Activated T-cell treated with anti-CD3 and anti-CD28 coated beads for 24 hours (primary cell): ENCODE measurements around the gene MAZ.
A peak's percentile ranks its signal among the peaks of the same experiment; 100 is the strongest.
"Not testable (repeated sequence)": the region's sequence is repeated elsewhere in the genome, so short reads cannot be mapped to it uniquely, and the experiment has no call there.

Experiments used
- DNase-seq: peaks from one replicate; pipeline ENCODE4 v3.0.0-alpha.2; 2020; ENCODE audit warnings: low read depth

Gene MAZ

GRCh38 chr16:29784901-29785500 is 21.3 kb upstream of the MAZ start:
- peak; percentile 63 for DNase-seq

GRCh38 chr16:29787155-29787554 is 19.2 kb upstream of the MAZ start:
- DNase-seq, result not testable (repeated sequence)

GRCh38 chr16:29789775-29790182 is 16.6 kb upstream of the MAZ start:
- no peak for DNase-seq

- peak; percentile 100 for DNase-seq
Observed at GRCh38 chr16:29790183-29790948, 16.0 kb upstream of the MAZ start, which contains the start of gene KIF22. KIF22 (plus strand) TSS chr16:29790751; CDS start chr16:29790760, 9 bp downstream.

GRCh38 chr16:29790949-29791844 is 15.1 kb upstream of the MAZ start:
- no peak for DNase-seq

- DNase-seq, result no peak
Observed at GRCh38 chr16:29791845-29792807, 14.2 kb upstream of the MAZ start.

- DNase-seq, result not testable (repeated sequence)
Observed at GRCh38 chr16:29793153-29793552, 13.2 kb upstream of the MAZ start.

- no peak for DNase-seq
Observed at GRCh38 chr16:29794231-29794710, 12.1 kb upstream of the MAZ start.

GRCh38 chr16:29802416-29802935 is 3.9 kb upstream of the MAZ start:
- DNase-seq, result no peak

GRCh38 chr16:29804020-29804419 is 2.3 kb upstream of the MAZ start:
- no peak for DNase-seq

GRCh38 chr16:29804455-29805231 is 1.7 kb upstream of the MAZ start:
- DNase-seq, result no peak

GRCh38 chr16:29805232-29806098 is 864 bp upstream of the MAZ start:
- DNase-seq, result peak; percentile 96

- peak; percentile 59 for DNase-seq
Observed at GRCh38 chr16:29806641-29807425, 504 bp downstream of the MAZ start.

GRCh38 chr16:29807426-29808218 is 1.3 kb downstream of the MAZ start:
- peak; percentile 87 for DNase-seq

GRCh38 chr16:29808219-29808900 is 2.0 kb downstream of the MAZ start:
- DNase-seq, result no peak

- no peak for DNase-seq
Observed at GRCh38 chr16:29809031-29809747, 2.9 kb downstream of the MAZ start.
